Medulla oblongata (tissue), 1 donor: Measurements from ENCODE around the gene C1R.
A peak's percentile ranks its signal among the peaks of the same experiment; 100 is the strongest.
"Not testable (repeated sequence)": the region's sequence is repeated elsewhere in the genome, so short reads cannot be mapped to it uniquely, and the experiment has no call there.

ENCODE experiments used
- DNase-seq: peaks from one replicate; pipeline ENCODE4 v3.0.0-alpha.2; 2015; ENCODE audit errors: extremely low spot score

C1R gene

GRCh38 chr12:7068240-7068993 is 23.8 kb downstream of the C1R start:
- no peak for DNase-seq

GRCh38 chr12:7067096-7067495 is 25.1 kb downstream of the C1R start:
- no peak for DNase-seq

- DNase-seq, result no peak
These were observed 25.6 kb downstream of the C1R start for GRCh38 chr12:7066596-7066995.

GRCh38 chr12:7065073-7065623 is 27.1 kb downstream of the C1R start:
- no peak for DNase-seq

GRCh38 chr12:7064516-7064915 is 27.7 kb downstream of the C1R start:
- DNase-seq, result no peak

- no peak for DNase-seq
These were observed 30.6 kb downstream of the C1R start for GRCh38 chr12:7061596-7061995.

- no peak for DNase-seq
These were observed 31.1 kb downstream of the C1R start for GRCh38 chr12:7061138-7061537.

- DNase-seq, result peak; percentile 79
These were observed 31.8 kb downstream of the C1R start, which contains the start of gene C1S for GRCh38 chr12:7060353-7060954. Gene C1S, plus strand, starts transcription at chr12:7060718. Its CDS starts 1,195 bp downstream, at chr12:7061913.

GRCh38 chr12:7059780-7060179 is 32.5 kb downstream of the C1R start:
- no peak for DNase-seq

GRCh38 chr12:7058850-7059395 is 33.3 kb downstream of the C1R start:
- DNase-seq, result no peak

- DNase-seq, result no peak
These were observed 33.9 kb downstream of the C1R start for GRCh38 chr12:7058163-7058845.

GRCh38 chr12:7055736-7056135 is 36.5 kb downstream of the C1R start:
- DNase-seq, result not testable (repeated sequence)

GRCh38 chr12:7054925-7055324 is 37.3 kb downstream of the C1R start:
- no peak for DNase-seq

- not testable (repeated sequence) for DNase-seq
These were observed 42.3 kb downstream of the C1R start for GRCh38 chr12:7049973-7050372.

GRCh38 chr12:7049445-7049951 is 42.7 kb downstream of the C1R start:
- DNase-seq, result not testable (repeated sequence)

- DNase-seq, result peak; percentile 3
These were observed 44.9 kb downstream of the C1R start for GRCh38 chr12:7047306-7047705.

- DNase-seq, result no peak
These were observed 45.7 kb downstream of the C1R start for GRCh38 chr12:7046383-7047105.

GRCh38 chr12:7045913-7046312 is 46.3 kb downstream of the C1R start:
- no peak for DNase-seq

- DNase-seq, result peak; percentile 39
These were observed 49.4 kb downstream of the C1R start for GRCh38 chr12:7042842-7043241.

GRCh38 chr12:7039403-7039802 is 52.8 kb downstream of the C1R start:
- no peak for DNase-seq

GRCh38 chr12:7038591-7038990 is 53.7 kb downstream of the C1R start:
- DNase-seq, result no peak
